GM19372 (cell line): ENCODE measurements around the gene NPIPB2.
"Not testable (repeated sequence)": the region's sequence is repeated elsewhere in the genome, so short reads cannot be mapped to it uniquely, and the experiment has no call there.

Experiments
- ATAC-seq: cut with Tn5 transposase; IDR thresholded peaks from one replicate; pipeline ENCODE4 v1.9.1; 2021; ENCODE audit warnings: mild to moderate bottlenecking, low read depth, moderate library complexity; ENCODE audit not compliant: unreplicated experiment

The NPIPB2 gene

DNA sequence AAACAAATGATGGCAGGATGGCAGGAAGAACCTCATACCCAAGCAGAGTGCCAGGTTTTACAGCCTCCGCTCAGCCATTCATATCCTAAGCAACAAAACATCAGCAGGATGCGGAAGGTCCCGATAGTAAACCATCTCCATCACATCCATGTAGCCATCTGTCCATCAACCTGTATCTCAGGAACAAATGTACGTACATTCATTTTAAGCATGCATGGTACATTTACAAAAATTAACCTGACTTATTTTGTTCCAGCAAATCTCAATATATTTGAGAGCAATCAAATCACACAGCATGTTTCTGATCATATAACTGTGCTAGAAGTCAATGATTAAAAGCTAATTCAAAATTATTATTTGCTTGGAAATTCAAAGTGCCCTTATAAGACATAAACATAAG is at the start of gene NPIPB2:
TSS of gene NPIPB2 (minus strand) at position 101 of the 400 bp plus-strand sequence. CDS start at position 101, 0 bp downstream.
- ATAC-seq: not testable (repeated sequence)

DNA sequence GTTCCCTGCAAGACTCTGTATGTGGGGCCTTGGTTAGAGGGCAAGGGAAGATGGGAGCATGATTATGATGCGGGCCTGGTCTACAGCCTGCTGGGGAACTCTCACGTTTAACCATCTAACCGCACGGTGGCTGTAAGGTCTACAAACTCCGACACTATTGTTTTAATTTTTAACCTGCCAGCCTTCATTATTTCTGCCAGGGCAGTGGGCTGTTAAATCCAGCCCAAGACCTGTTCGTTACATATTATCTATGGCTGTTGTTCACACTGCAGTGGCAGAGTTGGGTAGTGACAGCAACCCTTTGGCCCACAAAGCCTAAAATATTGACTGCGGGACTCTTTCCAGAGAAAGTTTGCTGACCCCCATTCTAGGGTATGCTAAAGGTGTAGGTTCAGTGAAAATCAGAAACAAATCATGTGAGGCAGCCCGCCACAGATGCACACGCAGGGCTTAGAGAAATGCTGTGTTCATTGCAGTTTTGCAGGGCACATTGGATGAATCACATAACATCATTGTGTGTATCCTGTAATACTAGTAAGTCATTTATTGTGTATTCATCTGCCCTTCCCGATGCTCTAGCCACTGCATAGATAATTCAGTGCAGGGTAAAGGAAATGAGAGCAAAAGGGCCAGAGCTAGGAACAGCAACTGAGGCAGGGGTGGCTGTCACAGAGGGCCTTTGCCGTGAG is 49.0 kb upstream of the NPIPB2 start:
- no peak for ATAC-seq

DNA sequence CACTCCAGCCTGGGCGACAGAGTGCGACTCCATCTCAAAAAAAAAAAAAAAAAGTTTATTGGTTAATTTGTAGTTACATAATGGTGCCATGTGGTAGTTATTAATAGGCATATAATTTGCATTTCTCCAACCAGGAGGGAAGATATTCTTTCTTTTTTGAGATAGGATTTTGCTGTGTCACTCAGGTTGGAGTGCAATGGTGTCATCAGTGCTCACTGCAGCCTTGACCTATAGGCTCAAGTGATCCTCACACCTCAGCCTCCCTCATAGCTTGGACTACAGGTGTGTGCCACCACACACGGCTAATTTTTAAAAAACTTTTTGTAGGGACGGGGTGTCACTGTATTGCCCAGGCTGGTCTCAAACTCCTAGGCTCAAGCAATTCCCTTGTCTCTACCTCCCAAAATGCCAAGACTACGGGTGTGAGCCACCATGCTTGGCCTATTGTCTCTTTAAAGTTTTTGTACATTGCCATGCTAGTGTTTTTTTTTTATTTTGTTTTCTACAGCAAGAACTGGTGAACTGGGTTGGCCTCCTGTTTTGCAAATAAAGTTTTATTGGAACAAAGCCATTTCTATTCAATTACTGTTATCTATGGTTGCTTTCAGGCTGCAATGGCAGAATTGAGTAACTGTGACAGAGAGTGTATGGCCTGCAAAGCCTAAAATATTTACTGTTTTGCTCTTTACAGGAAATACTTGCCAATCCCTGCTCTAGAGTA is 46.6 kb upstream of the NPIPB2 start:
- ATAC-seq: no peak

DNA sequence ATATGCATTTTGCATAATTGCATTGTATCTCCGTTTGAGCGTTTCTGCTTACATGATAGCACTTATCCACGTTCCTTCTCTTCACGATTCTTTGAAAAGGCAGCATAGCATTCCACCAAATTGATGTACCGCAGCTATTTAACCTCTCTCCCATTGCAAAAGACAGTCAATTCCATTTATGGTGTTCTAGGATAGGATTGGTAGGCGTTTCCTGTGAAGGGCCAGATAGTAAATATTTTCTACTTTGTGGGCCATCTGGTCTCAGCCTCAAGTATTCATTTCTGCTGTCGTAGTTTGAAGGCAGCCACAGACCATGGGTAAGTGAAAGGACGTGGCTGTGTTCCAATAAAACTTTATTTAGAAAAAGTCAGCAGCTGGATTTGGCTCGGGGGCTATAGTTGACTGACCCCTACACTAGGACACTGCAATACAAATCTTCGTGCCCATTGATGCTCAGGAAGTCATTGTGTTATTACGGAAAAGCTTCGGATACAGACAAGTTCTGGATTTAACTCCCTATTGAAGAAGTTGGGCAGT is 44.7 kb upstream of the NPIPB2 start:
- ATAC-seq: no peak

DNA sequence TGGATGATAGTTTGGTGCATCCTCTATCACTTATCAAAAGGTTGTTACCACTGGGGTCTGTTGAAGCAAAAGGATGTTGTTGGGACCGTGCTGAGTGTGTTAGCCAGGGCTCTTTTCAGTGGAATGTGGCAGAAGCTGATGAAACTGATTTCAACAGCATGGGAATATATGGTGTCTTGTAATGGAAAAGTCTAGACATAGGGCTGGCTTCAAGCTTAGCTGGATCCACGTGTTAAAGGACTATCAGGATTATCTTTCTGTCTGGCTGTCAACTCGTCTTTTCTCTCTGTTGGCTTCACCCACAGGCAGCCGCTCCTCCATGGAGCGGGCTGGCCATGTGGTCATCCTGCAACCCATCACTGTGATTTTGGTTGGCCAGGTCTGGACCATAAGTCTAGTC is 43.4 kb upstream of the NPIPB2 start:
- ATAC-seq: no peak

DNA sequence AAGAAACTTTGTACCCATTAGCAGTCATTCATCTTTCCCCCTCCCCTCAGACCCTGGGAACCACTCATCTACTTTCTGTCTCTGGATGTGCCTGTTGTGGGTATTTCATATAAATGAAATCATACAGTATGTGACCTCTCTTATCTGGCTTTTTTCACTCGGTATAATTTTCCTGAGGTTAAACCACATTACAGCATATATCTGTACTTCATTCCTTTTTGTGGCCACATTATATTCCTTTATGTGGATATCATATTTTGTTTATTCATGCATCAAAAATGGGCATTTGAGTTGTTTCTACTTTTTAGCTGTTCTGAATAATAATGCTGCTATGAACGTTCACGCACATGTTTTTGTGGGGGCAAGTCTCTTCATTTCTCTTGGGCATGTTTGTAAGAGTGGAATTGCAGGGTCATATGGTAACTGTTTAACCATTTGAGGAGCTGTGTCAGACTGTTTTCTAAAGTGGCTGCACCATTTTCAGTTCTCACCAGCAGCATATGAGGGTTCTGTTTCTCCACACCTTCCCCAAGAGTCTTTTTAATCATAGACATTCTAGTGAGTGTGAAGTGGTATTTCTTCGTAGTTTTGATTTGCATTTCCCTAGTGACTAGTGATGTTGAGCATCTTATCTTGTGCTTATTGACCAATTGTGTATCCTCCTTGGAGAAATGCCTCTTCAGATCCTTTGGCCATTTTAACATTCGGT is 38.4 kb upstream of the NPIPB2 start:
- no peak for ATAC-seq

DNA sequence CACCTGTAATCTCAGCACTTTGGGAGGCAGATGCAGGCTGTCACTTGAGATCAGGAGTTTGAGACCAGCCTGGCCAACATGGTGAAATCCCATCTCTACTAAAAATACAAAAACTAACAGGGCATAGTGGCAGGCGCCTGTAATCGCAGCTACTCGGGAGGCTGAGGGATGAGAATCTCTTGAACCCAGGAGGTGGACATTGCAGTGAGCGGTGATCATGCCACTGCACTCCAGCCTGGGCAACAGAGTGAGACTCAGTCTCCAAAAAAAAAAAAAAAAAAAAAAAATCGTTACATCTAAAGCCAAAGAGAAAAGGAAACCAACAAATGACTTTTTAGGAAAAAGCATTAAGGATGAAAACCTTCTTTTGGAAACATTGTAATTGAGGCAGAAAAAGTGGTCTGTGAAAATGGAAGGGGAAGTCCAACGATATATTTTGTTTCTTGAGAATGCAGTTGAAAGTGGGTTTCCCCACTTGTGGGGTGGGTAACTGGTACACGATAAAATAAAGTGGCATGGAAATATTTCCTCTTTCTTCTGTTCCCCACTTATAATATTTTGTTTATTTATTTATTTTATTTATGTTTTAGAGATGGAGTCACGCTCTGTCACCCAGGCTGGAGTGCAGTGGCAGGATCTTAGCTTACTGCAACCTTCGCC is 37.3 kb upstream of the NPIPB2 start:
- ATAC-seq: no peak

DNA sequence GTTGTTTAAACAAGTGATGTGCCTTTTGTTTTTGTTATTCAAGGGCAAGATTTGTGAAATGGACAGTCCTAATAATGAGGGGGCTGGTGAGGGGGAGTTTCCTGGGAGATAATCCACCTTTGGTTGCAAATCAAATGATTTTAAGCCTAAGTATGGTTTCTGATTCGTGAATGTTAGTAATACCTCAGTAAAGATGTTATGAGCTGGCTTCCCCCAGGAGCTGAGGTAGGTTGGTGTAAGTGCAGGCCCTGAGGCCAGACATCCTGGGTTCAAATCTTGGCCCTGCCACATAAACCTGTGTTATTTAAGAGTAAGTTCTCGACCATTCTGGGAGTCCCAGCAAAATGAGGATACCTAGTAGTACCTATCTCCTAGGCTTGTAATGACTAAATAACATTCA is 36.2 kb upstream of the NPIPB2 start:
- no peak for ATAC-seq

DNA sequence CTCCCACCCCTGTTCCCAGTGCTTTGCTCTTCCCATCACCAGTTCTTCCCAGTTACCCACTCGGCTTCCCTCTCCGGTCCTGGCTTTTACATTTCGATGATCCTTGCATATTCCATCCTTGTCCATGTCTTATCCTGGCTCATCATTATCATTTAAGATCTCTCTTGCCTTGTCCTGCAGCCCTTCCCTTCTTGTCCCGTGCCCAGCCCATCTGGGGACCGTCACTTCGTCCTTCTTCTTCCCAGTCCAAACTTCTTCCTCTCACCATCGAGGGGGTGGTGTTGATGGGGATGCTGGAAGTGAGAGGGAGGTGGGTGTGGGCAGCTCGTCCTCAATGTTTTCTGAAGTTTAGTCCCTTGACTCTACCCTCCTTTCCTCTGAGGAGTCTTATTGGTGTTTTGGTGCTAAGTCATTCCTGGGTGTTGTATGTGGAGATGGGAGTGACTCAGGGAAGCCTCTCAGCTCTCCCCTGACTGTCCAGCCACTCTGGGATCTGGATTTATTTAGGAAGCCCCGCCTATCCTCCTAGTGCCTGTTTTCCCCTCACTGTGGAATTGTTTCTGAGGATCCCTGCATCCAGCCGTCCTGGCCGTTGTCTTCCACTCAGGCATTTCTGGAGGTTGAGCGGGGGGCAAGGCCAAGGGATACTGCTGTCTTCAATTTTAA is 35.7 kb upstream of the NPIPB2 start:
- ATAC-seq: no peak

DNA sequence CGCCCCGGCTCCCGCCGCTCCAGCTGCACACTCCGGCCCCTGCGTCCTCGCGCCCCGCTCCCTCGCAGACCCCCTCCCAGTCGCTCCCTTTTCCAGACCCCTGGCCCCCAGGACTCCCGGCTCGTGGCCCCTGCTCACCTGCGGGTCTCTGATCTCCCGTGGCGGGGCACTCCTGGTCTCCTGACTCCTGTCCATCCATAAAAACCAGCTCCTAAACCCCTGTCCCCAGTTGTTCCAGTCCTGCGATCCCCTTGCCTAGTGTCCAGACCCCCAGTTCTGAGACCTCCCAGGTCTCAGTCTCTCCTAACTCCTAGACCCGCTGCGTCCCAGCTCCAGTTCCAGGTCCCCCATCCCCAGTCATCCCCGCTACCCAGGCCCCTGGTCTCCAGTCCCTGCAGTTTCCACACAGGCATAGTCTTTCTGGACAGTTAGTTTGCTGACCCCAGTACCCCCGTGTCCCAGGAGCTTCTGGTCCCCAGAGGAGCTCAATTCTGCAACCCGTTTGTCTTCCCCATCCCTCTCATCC is 35.1 kb upstream of the NPIPB2 start:
- ATAC-seq: no peak

DNA sequence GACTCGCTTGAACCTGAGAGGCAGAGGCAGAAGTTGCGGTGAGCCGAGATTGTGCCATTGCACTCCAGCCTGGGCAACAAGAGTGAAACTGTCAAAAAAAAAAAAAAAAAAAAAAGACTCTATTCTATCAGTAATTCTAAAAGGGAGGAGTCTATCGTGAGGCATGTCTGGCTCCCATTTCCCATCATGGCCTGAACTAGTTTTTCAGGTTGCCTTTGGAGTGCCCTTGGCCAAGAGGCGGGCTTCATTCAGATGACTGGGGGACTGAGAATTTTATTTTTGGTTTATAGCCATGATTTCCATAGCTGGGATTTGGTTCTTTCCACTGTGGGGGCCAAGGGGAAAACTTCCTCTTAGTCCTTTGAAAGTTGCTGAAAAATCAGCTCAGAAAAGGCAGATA is 31.2 kb upstream of the NPIPB2 start:
- ATAC-seq: no peak

DNA sequence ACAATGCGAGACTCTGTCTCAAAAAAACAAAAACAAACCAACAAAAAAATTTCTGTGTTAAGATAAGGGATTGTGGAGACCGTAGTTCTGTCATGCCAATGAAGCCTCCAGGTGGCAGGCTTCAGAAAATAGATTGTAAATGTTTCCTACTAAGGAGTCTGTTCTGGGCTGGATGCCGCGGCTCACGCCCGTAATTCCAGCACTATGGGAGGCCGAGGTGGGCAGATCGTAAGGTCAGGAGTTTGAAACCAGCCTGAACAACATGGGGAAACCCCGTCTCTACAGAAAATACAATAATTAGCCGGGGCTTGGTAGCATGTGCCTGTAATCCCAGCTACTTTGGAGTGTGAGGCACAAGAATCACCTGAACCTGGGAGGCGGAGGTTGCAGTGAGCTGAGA is 30.3 kb upstream of the NPIPB2 start:
- ATAC-seq: no peak

DNA sequence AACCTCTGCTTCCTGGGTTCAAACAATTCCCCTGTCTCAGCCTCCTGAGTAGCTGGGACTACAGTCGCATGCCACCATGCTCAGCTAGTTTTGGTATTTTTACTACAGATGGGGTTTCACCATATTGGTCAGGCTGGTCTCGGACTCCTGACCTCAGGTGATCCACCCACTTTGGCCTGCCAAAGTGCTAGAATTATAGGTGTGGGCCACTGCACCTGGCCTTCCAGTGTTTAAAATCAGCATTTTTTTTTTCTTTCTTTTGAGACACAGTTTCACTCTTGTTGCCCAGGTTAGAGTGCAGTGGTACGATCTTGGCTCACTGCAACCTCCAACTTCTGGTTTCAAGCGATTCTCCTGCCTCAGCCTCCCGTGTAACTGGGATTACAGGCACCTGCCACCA is 28.4 kb upstream of the NPIPB2 start:
- not testable (repeated sequence) for ATAC-seq

DNA sequence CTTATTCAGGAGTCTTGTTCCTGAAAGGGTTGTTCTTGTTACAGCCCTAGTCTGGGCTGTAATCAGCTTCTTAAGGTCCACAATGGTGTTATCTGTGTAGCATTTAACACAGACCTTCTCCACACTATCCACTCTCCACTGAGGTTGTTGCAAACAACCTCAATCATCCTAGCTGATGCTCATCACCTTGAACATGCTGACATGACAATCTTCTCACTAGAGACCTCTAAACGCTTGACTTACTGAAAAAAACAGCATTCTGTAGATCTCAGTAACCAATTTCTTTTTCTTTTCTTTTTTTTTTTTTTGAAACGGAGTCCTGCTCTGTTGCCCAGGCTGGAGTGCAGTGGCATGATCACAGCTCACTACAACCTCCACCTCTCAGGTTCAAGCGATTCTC is 26.7 kb upstream of the NPIPB2 start:
- ATAC-seq: no peak

DNA sequence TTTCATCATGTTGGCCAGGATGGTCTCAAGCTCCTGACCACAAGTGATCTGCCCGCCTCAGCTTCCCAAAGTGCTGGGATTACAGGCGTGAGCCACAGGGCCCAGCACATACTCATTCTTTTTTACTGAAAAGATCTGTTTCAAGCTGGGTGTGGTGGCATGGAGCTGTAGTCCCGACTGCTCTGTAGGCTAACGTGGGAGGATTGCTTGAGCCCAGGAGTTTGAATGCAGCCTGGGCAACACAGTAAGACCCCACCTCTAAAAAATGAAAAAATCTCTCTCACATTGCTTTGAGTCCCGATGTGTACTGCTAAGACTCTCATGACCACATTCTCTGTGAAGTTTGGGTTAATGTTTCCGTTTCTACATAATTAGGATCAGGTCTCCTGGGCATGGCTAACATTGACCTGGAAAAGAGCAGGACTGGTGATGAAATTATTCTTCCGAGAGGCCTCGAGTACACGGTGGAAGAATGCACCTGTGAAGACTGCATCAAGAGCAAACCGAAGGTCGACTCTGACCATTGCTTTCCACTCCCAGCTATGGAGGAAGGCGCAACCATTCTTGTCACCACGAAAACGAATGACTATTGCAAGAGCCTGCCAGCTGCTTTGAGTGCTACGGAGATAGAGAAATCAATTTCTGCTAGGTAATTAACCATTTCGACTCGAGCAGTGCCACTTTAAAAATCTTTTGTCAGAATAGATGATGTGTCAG is 25.5 kb upstream of the NPIPB2 start:
- ATAC-seq: no peak

DNA sequence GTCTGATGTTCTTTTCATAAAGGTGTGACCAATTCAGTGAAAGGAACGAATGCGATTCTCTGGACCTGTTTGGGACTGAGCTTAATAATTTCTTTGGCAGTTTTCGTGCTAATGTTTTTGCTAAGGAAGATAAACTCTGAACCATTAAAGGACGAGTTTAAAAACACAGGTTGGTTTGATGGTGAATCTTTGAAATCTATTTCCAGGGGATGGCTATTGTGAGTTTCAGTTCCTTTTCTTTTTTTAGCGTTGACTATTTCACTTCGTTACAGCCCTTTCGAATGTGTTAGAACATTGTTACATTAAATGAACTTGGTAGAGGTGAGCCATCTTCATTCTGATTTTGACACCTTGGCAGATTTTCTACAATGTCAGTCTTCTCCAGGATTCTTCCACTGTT is 24.3 kb upstream of the NPIPB2 start:
- ATAC-seq: peak; percentile 43

DNA sequence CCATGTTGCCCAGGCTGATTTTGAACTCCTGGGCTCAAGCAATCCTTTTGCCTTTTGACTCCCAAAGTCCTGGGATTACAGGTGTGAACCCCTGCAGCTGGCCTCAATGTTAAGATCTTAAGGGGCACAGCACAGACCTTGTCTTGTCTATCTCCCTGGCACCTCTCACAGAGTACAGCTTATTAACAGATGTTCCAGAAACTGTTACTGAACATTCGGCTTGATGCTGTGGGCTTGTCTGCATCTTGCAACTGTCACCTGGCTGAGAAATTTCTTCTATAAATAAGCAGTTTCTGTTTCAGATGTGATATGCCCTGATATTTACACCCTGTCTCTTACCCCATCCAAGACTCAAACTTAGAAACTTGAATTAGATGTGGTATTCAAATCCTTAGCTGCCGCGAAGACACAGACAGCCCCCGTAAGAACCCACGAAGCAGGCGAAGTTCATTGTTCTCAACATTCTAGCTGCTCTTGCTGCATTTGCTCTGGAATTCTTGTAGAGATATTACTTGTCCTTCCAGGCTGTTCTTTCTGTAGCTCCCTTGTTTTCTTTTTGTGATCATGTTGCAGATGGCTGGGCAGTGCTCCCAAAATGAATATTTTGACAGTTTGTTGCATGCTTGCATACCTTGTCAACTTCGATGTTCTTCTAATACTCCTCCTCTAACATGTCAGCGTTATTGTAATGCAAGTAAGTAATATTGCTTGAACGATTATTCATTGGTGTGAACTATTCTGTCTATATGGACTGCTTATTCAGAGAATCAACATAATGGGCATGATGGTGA is 23.1 kb upstream of the NPIPB2 start, which contains the start of gene TNFRSF17:
TSS of gene TNFRSF17 (plus strand) at position 450 of the 791 bp plus-strand sequence. CDS start at position 565, 115 bp downstream.
- peak; percentile 68 for ATAC-seq

DNA sequence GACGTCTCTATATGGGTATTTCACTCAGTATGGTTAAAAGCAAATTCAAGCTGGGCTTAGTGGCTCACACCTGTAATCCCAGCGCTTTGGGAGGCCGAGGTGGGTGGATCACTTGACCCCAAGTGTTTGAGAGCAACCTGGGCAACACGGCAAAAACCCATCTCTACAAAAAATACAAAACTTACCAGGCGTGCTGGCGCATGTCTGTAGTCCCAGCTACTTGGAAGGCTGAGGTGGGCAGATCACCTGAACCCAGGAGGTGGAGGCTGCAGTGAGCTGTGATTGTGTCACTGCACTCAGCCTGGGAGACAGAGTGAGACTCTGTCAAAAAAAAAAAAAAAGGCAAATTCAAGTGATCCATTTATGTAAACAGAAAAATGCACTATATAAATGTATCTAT is 21.9 kb upstream of the NPIPB2 start:
- no peak for ATAC-seq
